GM20431 (cell line): Measurements from ENCODE around the gene PIK3R3.
"Not testable (repeated sequence)": the region's sequence is repeated elsewhere in the genome, so short reads cannot be mapped to it uniquely, and the experiment has no call there.

Experiments used
- in situ Hi-C: fragments of 300-500 bp; cut with MseI, MboI; formaldehyde crosslinking; loops from one replicate; pipeline ENCODE4 v1.15.0; 2020; ENCODE audit warnings: low sequenced_read_pairs; ENCODE audit not compliant: unreplicated experiment

PIK3R3 gene

DNA sequence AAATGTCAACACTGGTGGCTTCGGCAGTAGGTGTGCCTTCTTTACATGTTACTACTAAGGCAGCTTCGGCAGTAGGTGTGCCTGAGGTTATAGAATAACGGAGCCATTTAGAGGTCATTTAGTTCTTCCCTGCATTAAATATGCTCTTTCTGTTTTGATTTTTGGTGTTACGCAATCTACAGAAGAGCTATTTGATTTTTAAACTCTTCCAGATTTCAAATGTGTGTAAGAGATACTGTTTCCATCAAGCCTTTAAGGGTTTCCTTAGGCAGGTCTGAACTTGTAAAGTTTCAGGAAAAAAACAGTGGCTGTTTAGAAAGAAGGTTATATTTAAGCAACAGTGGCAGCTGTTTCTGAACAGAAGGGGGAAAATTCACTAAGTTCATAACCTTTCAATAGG is 54.8 kb downstream of the PIK3R3 start:
- in situ Hi-C loops: no loop called here

DNA sequence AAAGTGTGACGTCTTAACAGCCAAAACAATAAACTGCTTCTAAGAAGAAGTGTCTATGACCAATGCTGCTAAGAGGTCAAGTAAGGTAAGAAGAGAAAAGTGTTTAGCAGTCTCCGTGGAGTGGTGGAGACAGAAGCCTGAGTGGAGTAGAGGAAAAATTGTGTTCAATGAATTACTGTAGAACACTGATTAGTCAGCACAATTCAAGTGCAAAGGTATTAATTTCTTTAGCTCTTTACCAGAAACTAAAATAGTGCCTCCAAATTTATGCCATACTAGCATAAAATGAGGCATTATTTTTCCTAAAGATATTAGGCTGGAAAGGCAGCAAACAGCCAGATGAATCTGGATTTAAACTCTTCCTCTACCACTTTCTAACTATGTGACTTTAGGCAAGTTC is 56.1 kb downstream of the PIK3R3 start:
- in situ Hi-C loops: no loop called here

DNA sequence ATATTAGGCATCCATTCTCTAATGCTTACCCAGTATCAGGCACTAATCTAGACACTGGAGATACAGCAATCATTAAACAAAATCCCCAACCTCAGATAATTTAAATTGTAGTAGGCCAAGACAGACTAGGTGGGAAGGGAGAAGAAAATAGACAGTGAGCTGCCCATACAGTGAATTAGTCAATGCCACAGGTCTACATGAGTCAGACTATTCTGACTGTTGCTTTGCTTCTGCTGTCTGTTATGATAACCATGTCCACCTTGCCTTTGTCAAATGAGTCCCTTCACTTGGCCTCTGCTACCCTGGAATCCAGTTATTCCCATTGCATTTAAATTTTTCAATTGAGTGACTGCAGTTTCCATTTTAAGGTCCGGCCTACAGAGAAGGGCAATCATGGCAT is 59.5 kb downstream of the PIK3R3 start:
- in situ Hi-C loops: no loop called here

DNA sequence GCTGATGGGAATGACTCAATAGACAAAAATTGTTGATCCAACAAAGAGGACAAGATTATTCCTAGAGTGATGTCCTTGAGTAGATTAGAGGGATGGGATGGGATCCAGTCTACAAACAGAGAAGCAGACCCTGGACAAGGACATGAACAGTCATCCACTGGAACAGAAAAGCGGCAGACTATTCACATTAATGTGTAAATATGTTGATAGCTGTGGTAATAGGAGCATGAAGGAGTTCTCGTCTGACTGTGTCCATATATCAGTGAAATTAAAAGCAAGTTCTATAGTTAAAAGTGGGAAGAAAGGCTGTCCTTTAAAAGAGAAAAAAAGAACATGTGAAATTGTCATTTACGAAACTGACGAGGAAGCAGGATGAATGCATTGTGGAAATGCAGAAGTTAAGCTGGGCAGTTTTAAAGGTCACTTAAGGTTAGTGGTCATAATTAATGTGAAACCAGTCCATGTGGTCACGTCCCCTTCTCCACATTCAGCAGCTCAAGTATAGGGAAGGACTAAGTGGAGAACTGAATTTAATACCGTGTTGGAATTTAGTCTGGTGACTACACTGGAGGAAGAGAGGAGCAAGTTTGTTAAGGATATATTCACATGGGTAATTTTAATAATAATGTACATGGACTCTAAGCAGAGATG is 62.1 kb downstream of the PIK3R3 start:
- in situ Hi-C loops: no loop called here

DNA sequence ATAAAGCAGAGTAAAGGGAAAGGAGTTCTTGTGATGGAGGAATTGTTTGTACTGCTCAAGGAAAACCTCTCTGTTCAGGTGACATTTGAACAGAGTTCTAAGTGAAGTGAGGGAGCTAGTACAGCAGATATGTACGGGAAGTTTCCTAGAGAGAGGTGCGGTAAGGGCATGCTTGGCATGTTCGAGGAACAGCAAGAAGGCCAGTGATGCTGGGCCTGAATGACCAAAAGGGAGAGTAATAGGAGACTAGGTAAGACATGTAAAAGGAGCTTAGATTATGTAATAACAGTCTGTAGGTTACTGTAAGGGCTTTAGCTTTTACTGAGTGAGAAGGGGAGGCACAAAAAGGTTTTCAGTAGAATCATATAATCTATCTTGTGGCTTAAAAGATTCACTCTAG is 63.9 kb downstream of the PIK3R3 start:
- in situ Hi-C loops: no loop called here

DNA sequence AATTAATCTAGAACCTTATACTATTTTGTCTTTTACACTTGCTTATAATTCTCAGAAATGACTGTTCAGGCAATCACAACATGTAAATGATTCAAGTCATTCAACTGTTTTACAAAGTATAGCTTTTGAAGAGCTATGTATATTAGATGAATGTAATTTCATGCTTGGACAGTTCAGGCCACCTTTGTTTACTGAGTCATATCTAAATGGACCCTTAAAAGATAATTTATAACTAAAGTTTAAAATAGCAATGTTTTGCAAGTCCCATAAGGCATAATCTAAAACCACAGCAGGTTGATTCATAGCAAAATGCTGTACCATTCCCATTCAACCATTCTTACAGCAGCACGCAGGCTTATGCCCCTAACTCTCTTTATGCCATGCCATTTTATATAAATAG is 64.8 kb downstream of the PIK3R3 start:
- in situ Hi-C loops: no loop called here

DNA sequence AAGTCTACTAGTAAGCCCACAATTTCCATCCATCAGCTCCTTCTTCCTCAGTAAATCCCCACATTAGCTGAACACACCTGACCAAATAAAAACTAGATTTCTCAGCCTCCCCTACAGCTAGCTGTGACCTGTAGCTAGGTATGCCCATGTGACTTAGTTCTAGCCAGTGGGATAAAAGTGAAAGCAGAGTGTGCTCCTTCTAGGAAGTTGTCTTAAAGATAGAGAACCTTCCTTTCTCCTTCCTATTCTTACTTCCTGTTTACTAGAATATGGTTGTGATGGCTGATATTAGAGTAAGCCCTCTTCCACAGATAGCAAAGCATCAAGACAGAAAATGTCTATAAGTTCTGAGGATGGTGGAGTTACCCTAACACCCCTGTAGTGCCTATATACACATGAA is 67.0 kb downstream of the PIK3R3 start:
- in situ Hi-C loops: no loop called here

DNA sequence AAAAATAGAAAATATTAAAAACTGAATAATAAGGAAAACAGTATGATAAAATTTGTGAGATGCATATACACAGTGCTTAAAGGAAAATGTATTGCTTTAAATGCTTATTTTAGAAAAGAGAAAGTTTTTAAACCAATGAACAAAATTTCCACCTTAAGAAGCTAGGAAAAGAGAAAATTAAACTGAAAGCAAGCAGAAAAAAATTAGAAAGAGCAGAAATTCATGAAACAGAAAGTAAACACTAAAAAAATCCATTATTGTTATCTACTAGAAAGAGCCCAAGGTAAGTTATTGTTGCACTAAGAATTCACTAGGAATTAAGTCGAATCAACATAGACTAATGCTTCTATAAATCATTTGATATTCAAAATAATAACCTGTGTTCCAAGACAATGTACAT is 67.7 kb downstream of the PIK3R3 start:
- in situ Hi-C loops: no loop called here

DNA sequence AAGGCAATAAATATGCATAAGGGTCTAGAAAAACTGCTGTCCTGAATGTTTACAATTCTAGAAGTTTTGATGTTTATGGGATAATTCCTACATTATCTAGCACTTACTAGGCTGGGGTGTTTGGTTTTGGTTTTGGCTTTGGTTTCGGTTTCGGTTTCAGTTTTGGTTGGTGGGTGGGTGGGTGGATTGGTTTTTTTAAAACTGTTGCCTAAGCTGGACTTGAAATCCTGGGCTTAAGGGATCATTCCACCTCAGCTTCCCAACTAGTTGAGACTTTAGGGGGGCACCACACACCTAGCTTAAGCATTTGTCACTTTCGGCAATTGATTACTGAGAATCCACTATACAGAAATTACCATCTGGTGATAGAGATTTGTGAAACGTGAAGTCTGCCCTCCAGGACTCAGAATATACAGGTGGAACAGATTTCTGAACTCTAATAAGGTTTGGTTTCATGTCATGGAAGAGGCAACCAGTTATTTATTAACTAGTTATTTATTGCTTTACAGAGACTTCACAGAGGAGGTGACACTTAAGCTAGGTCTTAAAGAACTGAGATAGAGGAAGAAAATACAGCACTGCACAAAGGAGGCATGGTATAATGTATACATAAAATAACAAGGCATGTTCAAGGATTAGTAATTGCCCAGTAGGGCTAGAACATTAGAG is 69.6 kb downstream of the PIK3R3 start:
- in situ Hi-C loops: no loop called here

DNA sequence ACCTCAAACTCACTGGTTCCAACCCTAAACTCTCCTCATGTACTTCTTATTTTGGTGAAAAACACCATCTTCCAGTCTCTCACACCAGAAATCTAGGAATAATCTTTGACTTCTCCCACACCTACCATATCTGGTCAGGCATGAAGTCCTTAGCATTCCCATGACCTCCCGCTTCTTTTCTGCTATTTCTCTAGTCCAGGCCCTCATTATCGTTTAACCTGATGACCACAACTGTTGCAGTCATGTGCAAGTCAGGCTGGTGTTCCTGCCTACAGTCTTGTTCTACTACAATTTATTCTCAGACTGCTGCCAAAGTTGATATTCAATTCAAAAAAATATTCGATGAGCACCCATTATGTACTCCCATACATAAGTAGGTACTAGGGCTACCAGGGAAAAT is 71.3 kb downstream of the PIK3R3 start:
- in situ Hi-C loops: no loop called here

DNA sequence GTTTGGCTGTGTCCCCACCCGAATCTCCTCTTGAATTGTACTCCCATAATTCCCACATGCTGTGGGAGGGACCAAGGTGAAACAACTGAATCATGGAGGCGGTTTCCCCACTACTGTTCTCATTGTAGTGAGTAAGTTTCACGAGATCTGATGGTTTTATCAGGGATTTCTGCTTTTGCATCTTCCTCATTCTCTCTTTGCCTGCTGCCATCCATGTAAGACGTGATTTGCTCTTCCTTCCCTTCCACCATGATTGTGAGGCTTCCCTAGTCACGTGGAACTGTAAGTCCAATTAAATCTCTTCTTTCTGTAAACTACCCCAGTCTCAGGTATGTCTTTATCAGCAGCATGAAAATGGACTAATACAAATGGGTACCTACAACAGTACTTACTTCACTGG is 73.5 kb downstream of the PIK3R3 start:
- in situ Hi-C loops: no loop called here

DNA sequence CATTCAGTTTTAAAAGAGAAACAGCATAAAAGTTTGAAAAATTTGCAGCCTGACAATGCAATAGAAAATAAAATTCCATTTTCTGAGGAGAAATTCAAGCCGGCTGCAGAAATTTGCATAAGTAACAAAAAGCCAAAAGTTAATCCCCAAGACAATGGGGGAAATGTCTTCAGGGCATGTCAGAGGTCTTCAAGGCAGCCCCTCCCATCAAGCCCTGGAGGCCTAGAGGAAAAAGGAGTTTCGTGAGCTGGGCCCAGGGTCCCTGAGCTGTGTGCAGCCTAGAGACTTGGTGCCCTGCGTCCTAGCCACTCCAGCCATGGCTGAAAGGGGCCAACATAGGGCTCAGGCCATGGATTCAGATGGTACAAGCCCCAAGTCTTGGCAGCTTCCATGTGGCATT is 74.6 kb downstream of the PIK3R3 start:
- in situ Hi-C loops: no loop called here

DNA sequence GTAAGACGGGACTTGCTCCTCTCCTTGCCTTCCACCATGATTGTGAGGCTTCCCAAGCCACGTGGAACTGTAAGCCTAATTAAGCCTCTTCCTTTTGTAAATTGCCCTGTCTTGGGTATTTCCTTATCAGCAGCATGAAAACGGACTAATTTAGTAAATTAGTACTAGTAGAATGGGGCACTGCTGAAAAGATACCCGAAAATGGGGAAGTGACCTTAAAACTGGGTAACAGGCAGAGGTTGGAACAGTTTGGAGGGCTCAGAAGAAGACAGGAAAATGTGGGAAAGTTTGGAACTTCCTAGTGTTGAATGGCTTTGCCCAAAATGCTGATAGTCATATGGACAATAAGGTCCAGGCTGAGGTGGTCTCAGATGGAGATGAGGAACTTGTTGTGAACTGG is 75.2 kb downstream of the PIK3R3 start:
- in situ Hi-C loops: not testable (repeated sequence)

DNA sequence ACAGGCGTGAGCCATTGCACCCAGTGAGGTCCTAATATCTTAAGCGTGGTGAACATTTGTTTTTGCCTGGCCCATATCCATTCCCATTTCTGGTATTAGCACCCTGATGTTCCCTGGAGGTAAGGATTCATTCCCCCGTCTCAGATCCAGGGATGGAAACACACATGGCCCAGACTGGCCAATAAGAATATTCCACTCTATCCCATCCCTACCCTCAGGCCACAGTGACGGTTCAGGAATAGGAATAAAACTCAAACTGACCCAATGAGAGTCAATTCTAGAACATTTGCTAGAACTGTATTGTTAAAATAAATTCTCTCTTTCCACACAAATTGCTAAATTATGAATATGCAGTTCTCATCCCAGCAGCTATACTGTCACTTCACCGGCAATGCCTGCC is 76.1 kb downstream of the PIK3R3 start:
- in situ Hi-C loops: no loop called here

DNA sequence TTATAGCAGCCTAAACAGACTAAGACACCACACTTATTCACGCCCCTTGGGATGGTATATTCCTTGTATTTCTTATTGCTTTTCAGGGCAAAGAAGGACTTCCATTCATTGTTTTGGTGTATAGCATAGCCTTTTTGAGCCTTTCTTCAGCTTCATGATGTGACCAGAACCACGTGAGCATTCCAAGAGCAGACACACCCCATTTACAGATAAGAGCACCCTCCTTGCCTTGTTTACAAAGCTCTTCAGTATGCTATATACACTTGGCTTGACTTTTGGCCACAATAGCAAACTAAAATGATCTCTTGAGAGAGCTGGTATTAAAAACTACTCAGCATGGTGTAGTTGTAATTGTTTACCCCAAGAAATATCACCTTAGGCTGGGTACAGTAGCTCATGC is 78.7 kb downstream of the PIK3R3 start:
- in situ Hi-C loops: no loop called here

DNA sequence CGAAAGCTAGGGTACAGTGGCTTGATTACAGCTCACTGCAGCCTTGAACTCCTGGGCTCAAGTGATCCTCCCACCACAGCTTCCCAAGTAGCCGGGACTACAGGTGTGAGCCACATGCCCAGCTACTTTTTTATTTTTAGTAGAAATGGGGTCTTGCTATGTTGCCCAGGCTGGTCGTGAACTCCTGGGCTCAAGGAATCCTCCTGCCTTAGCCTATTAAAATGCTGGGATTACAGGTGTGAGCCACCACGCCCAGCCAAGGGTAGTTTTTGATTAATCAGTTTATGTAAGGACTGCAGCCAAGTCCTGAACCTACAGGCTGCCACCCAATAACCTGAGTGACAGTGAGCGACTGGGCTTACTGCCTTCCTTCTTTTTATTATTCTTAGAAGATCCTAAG is 88.3 kb downstream of the PIK3R3 start:
- in situ Hi-C loops: no loop called here

DNA sequence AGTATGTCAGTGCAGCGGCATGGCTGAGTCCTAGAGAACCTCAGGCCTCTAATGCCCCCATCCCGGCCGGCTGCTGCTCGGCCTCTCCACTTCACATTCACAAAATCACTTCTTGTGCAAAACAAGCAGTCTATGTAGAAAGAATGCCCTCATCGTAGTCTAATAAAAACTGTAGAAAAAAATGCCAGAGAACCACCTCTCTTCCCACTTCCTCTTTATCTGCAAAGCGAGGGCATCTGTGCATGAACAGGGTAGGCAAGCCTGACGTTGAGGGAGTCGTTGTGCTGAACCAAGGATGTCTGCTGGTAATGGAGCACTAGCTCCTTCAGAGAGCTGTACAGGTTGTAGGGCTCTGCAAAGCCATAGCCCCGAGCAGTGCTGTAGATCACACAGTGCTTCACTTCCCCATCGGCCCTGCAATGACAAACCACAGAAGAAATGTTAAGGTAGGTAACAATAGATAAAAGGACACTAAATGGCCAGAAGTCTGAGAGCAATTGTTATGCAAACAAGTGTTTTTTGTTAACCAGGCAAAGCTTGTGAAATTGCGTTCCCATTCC is 88.9 kb downstream of the PIK3R3 start:
- in situ Hi-C loops: no loop called here

DNA sequence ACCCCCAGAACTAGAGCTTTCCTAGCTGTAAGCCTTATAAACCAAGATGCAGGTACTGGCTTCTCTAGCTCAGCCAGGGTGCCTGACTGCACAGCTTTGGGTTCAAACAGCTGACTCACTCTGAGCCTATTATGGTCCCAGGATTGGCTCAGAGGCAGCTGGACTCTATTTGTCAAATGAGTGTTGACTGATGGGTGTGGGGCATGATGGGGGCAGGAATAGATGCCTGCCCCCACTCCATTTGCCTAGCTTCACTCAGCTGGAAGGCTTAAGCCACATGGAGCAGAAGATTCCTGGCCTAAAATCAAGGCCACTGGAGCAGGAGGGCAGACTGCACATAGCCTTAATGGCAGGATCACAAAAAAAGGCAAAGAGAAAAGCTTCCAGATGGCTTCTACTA is 90.5 kb downstream of the PIK3R3 start:
- in situ Hi-C loops: no loop called here

DNA sequence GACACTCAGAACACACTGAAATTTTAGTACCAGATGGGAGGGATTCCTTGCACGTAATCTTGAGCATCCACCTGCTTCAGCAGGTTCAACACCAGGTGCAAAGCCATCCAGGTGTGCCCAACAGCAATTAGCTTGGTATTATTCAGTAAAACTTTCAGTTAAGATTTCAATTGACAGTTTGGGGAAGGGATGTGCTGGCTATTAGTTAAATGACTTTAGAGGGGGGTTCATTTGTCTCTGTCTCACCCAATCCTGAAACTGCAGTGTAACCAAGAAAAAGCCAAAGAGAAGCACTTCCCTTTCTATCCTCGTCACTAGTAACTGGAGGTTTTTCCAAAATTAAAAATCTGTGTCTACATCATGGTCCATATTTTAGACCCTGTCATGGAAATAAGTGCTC is 90.9 kb downstream of the PIK3R3 start:
- in situ Hi-C loops: no loop called here

DNA sequence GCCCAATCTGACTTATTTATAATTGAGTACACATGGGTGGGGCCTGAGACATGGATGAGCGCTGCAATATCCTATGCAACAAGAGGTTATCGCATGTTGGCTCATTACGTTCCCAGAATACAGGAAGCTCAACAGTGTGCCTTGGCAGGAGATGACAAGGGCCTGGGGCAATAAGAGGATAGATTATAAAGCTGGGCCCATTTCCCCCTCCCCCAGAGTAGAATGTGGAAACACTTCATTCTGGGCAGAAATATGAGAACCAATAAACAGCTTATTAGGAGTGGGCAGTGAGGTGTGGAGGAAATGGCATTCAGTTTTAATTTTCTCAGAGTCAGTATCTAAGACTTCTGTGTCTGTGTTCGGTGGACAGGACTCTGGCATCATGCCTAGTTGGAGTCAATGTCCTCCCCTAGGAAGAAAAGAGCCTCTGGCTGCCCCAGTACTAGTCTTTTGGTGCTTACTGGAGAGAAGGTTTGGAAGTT is 92.8 kb downstream of the PIK3R3 start:
- in situ Hi-C loops: loop anchor here (5.0 kb wide), 1 partner anchor 138 kb away; the partner anchor contains the start of genes P3R3URF and TSPAN1
